Right lobe of liver (tissue), 4 donors: ENCODE measurements around the gene PLOD1.

Experiments used
- CTCF ChIP-seq, 4 donors: fragments of 200-600 bp in 3 of 4; fragments of 450-650 bp in 1 of 4; IDR thresholded peaks; one replicate each; pipeline versions ENCODE4 v1.5.1 to v1.8.0; 2016 to 2022; ENCODE audit warnings: antibody characterized with exemption in 4 of 4, mild to moderate bottlenecking in 2 of 4
- POLR2A ChIP-seq: fragments of 450-650 bp; IDR thresholded peaks from one replicate; pipeline ENCODE4 v1.6.1; 2017; ENCODE audit warnings: antibody characterized with exemption, mild to moderate bottlenecking
- donor health status: DM: no; HTN: no; CAD: no.
- donor health status: DM: no; HTN: no; CAD: no.
- donor health status: DM: no; HTN: yes; CAD: no.

DNA sequence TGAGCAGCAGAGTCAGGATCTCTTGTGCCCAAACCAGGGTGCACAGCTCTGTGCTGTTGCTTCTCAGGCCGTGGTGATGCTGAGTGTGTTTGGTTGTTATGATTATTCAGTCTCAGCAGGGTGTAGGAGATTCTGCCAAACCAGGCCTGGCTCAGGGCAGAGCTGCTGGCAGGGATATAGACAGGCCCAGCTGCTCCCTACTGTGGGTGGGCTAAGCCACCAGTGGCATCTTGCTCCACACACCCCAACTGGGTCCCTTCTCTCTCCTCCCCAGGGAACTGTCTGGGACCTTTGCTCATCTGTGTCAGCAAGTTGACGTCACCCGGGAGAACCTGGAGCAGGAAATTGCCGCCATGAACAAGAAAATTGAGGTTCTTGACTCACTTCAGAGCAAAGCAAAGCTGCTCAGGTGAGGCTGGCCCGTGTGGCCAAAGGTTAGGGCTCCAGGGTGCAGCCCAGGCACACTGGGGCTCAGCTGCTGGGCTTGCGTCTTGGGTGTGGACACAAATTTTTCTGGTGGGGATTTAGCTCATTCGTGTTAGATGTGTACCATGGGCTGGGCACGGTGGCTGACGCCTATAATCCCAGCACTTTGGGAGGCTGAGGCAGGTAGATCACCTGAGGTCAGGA is 74.9 kb downstream of the PLOD1 start:
- TF ChIP-seq CTCF (IDR thresholded peaks at IDR 0.05) (no peak), POLR2A (no peak)
